Neural cell (in vitro differentiated cells): ENCODE measurements around the gene FOXF1. TPM values are rescaled to one million over a fixed set of nuclear protein-coding genes. Genes with fewer than 3 reads are reported as not detected.

Source experiments
- H2AFZ ChIP-seq: fragments of 200-600, 300-800 bp; sonication (generic), shearing (Covaris generic); 2 replicates; pipeline ENCODE4 v1.6.0; 2014; ENCODE audit warnings: low read depth, mild to moderate bottlenecking, antibody characterized with exemption, low read length, moderate library complexity
- H3F3A ChIP-seq: fragments of 200-600 bp; shearing (Covaris generic); 2 replicates; pipeline ENCODE4 v1.6.1; 2016; ENCODE audit warnings: mild to moderate bottlenecking, moderate library complexity, mixed read lengths, antibody characterized with exemption, low read length; ENCODE audit not compliant: insufficient read depth, poor library complexity, severe bottlenecking
- H3K27ac ChIP-seq: fragments of 200-600, 300-800 bp; sonication (generic), shearing (Covaris generic); 2 replicates; pipeline ENCODE4 v1.5.1; 2014; ENCODE audit warnings: mild to moderate bottlenecking, low read length, moderate library complexity
- H3K27me3 ChIP-seq: fragments of 300-800, 200-600 bp; sonication (generic), shearing (Covaris generic); 2 replicates; pipeline ENCODE4 v1.6.0; 2014; ENCODE audit warnings: mild to moderate bottlenecking, low read depth, low read length, moderate library complexity; ENCODE audit not compliant: insufficient read depth
- H3K36me3 ChIP-seq: fragments of 300-800, 200-600 bp; sonication (generic), shearing (Covaris generic); 2 replicates; pipeline ENCODE4 v1.5.1; 2014; ENCODE audit warnings: mild to moderate bottlenecking, antibody characterized with exemption, low read length, moderate library complexity; ENCODE audit not compliant: insufficient read depth
- H3K4me2 ChIP-seq: fragments of 300-800, 200-600 bp; sonication (generic), shearing (Covaris generic); 2 replicates; pipeline ENCODE4 v1.6.0; 2014; ENCODE audit warnings: mild to moderate bottlenecking, low read length
- H3K4me3 ChIP-seq: fragments of 300-800, 200-600 bp; sonication (generic), shearing (Covaris generic); 2 replicates; pipeline ENCODE4 v1.5.1; 2014; ENCODE audit warnings: mild to moderate bottlenecking, low read length, moderate library complexity
- H3K79me2 ChIP-seq: fragments of 200-600 bp; shearing (Covaris generic); replicated peaks from 2 replicates; pipeline ENCODE4 v1.6.0; 2014; ENCODE audit warnings: mild to moderate bottlenecking, low read length, moderate library complexity; ENCODE audit not compliant: insufficient read depth
- H3K9ac ChIP-seq: fragments of 300-800, 200-600 bp; sonication (generic), shearing (Covaris generic); 2 replicates; pipeline ENCODE4 v1.6.1; 2016; ENCODE audit warnings: mild to moderate bottlenecking, low read length, mixed read lengths
- H3K9me2 ChIP-seq: fragments of 200-600 bp; shearing (Covaris generic); 2 replicates; pipeline ENCODE4 v1.6.1; 2016; ENCODE audit warnings: mild to moderate bottlenecking, low read length, mixed read lengths; ENCODE audit not compliant: insufficient read depth
- H3K9me3 ChIP-seq: fragments of 200-600, 300-800 bp; sonication (generic), shearing (Covaris generic); 2 replicates; pipeline ENCODE4 v1.6.1; 2016; ENCODE audit warnings: mild to moderate bottlenecking, mixed run types, low read length, moderate library complexity, mixed read lengths
- H4K20me1 ChIP-seq: fragments of 200-600 bp; shearing (Covaris generic); 2 replicates; pipeline ENCODE4 v1.6.1; 2016; ENCODE audit warnings: mild to moderate bottlenecking, mixed run types; ENCODE audit not compliant: insufficient read depth
- EP300 ChIP-seq: fragments of 450-650 bp; conservative IDR thresholded peaks from 2 replicates; pipeline ENCODE4 v1.6.1; 2014; ENCODE audit warnings: antibody characterized with exemption, mild to moderate bottlenecking, moderate library complexity; ENCODE audit not compliant: poor library complexity, severe bottlenecking
- EZH2 ChIP-seq: fragments of 200-600, 300-800 bp; shearing (Covaris generic), sonication (generic); IDR thresholded peaks from 2 replicates; pipeline ENCODE4 v1.6.1; 2014; ENCODE audit warnings: antibody characterized with exemption, low read length, borderline replicate concordance, mild to moderate bottlenecking; ENCODE audit not compliant: insufficient read depth, poor library complexity, severe bottlenecking
- MXI1 ChIP-seq: fragments of 450-650 bp; conservative IDR thresholded peaks from 2 replicates; pipeline ENCODE4 v1.6.1; 2014; ENCODE audit warnings: antibody characterized with exemption, mild to moderate bottlenecking; ENCODE audit not compliant: poor library complexity, severe bottlenecking
- POLR2AphosphoS5 ChIP-seq: IDR thresholded peaks from 2 replicates; pipeline ENCODE4 v1.6.1; 2012
- RAD21 ChIP-seq: fragments of 450-650 bp; conservative IDR thresholded peaks from 2 replicates; pipeline ENCODE4 v1.6.1; 2014; ENCODE audit warnings: antibody characterized with exemption, mild to moderate bottlenecking, moderate library complexity
- SMC3 ChIP-seq: fragments of 450-650 bp; conservative IDR thresholded peaks from 2 replicates; pipeline ENCODE4 v1.6.1; 2014; ENCODE audit warnings: antibody characterized with exemption, mild to moderate bottlenecking, moderate library complexity; ENCODE audit not compliant: poor library complexity
- TAF1 ChIP-seq: IDR thresholded peaks from 2 replicates; pipeline ENCODE4 v1.6.1; 2012; ENCODE audit warnings: low read depth
- polyA plus RNA-seq: library from polyadenylated mRNA; depleted of rRNA; stranded (reverse); fragments of >200 nt; gene quantifications from 2 replicates; pipeline ENCODE4 v1.2.3, GENCODE V29; 2014
- TF ChIP-seq, protein P1 (sequence below): IDR thresholded peaks from 2 replicates; pipeline ENCODE4 v1.6.1; 2012; ENCODE audit warnings: borderline replicate concordance
- TF ChIP-seq, protein P2 (sequence below): fragments of 450-650 bp; IDR thresholded peaks from 2 replicates; pipeline ENCODE4 v1.5.1; 2014; ENCODE audit warnings: antibody characterized with exemption, mild to moderate bottlenecking, moderate library complexity; ENCODE audit not compliant: poor library complexity, severe bottlenecking

FOXF1 gene
- polyA plus RNA-seq, 1 donor from 2014 or later, result not detected

DNA sequence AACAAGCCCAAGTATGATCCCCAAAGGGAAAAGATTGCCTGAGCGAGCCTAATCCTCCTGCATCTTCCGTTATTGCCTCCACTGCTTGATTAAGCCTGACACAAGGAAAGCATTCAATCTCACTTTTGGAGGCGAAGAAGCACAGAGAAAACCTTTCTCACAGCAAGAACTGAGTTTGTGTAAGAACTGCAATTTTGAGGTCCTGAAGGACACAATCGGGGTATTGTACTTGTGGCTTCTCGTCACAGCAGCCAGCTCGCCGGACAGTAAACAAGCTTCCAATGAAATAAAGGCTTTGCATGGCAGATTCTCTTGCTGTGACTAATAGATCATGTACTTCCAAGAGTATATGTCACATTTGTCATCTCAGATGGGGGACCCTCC, 18.7 kb upstream of the FOXF1 start:
- Histone ChIP-seq H3K27me3 (peaks cover 75% of the 10 kb centered on the region), H3K27ac (no peak overlapping the region), H3K4me3 (no peak overlapping the region), H4K20me1 (no peaks in the 10 kb centered on the region), H3K4me2 (no peak overlapping the region), H3K36me3 (no peaks in the 10 kb centered on the region), H3K9ac (no peak overlapping the region), H3K9me3 (no peaks in the 10 kb centered on the region), H3K79me2 (no peaks in the 10 kb centered on the region), H3F3A (no peaks in the 10 kb centered on the region), H3K9me2 (no peaks in the 10 kb centered on the region), H2AFZ (no peak overlapping the region)
- TF ChIP-seq RAD21, result no peak
- TF ChIP-seq POLR2AphosphoS5, result no peak
- TF ChIP-seq, protein P1, sequence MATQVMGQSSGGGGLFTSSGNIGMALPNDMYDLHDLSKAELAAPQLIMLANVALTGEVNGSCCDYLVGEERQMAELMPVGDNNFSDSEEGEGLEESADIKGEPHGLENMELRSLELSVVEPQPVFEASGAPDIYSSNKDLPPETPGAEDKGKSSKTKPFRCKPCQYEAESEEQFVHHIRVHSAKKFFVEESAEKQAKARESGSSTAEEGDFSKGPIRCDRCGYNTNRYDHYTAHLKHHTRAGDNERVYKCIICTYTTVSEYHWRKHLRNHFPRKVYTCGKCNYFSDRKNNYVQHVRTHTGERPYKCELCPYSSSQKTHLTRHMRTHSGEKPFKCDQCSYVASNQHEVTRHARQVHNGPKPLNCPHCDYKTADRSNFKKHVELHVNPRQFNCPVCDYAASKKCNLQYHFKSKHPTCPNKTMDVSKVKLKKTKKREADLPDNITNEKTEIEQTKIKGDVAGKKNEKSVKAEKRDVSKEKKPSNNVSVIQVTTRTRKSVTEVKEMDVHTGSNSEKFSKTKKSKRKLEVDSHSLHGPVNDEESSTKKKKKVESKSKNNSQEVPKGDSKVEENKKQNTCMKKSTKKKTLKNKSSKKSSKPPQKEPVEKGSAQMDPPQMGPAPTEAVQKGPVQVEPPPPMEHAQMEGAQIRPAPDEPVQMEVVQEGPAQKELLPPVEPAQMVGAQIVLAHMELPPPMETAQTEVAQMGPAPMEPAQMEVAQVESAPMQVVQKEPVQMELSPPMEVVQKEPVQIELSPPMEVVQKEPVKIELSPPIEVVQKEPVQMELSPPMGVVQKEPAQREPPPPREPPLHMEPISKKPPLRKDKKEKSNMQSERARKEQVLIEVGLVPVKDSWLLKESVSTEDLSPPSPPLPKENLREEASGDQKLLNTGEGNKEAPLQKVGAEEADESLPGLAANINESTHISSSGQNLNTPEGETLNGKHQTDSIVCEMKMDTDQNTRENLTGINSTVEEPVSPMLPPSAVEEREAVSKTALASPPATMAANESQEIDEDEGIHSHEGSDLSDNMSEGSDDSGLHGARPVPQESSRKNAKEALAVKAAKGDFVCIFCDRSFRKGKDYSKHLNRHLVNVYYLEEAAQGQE, result no peak
- TF ChIP-seq TAF1, result no peak
- TF ChIP-seq MXI1, result no peak

DNA sequence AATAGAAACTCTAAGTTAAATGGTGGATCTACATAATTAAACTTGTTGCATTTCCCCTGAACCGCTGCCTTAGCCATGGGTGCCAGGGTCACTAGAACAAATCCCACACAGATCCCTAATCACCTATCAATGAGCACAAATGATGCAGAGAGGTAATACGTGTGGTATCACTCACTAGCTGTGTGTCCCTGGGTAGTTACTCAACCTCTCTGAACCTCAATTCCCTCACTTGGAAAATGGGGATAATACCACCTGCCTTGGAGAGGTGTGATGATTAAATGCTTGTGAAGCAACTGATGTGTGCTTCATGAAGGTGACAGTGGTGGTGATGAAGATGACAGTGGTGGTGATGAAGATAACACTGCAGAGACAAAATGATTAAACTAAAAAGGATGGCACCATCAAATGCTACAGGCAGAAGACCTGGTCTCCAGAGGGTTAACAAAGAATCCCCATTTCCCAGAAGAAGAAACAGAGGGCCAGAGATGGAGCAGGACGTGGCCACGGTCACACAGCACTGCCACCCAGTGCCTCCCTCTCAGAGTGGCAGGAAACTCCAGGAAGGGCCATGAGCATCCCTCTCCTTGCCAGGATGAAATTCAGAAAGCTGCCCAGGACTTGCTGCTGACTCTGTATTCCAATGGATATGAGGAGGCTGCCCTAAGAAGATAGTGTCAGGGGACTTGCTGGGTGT, 17.9 kb upstream of the FOXF1 start:
- no peaks in the 10 kb centered on the region for H3K36me3 ChIP-seq
- H3K4me2 ChIP-seq, result no peak overlapping the region
- H2AFZ ChIP-seq, result no peak overlapping the region
- no peaks in the 10 kb centered on the region for H3F3A ChIP-seq
- no peaks in the 10 kb centered on the region for H3K9me3 ChIP-seq
- no peaks in the 10 kb centered on the region for H3K79me2 ChIP-seq
- no peak overlapping the region for H3K9ac ChIP-seq
- TF ChIP-seq EZH2, result no peak
- no peak for TF ChIP-seq RAD21
- no peak for TF ChIP-seq SMC3
- TF ChIP-seq, protein P2, sequence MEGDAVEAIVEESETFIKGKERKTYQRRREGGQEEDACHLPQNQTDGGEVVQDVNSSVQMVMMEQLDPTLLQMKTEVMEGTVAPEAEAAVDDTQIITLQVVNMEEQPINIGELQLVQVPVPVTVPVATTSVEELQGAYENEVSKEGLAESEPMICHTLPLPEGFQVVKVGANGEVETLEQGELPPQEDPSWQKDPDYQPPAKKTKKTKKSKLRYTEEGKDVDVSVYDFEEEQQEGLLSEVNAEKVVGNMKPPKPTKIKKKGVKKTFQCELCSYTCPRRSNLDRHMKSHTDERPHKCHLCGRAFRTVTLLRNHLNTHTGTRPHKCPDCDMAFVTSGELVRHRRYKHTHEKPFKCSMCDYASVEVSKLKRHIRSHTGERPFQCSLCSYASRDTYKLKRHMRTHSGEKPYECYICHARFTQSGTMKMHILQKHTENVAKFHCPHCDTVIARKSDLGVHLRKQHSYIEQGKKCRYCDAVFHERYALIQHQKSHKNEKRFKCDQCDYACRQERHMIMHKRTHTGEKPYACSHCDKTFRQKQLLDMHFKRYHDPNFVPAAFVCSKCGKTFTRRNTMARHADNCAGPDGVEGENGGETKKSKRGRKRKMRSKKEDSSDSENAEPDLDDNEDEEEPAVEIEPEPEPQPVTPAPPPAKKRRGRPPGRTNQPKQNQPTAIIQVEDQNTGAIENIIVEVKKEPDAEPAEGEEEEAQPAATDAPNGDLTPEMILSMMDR, result no peak
- no peak for TF ChIP-seq MXI1
- no peak for TF ChIP-seq TAF1
- TF ChIP-seq EP300, result no peak
- TF ChIP-seq, protein P1, result no peak
- no peak for TF ChIP-seq POLR2AphosphoS5
- no peak overlapping the region for H3K4me3 ChIP-seq
- no peaks in the 10 kb centered on the region for H4K20me1 ChIP-seq
- peaks cover 83% of the 10 kb centered on the region for H3K27me3 ChIP-seq
- no peak overlapping the region for H3K27ac ChIP-seq
- no peaks in the 10 kb centered on the region for H3K9me2 ChIP-seq
